Ovary (tissue), 9 donors: ENCODE measurements around the gene CRADD. TPM values are rescaled to one million over a fixed set of nuclear protein-coding genes. Genes with fewer than 3 reads are reported as not detected.

Source experiments
- DNase-seq, 5 donors: peaks; one replicate each; pipeline ENCODE4 v3.0.0-alpha.2; 2019 to 2020
- H3K27ac ChIP-seq, 2 donors: fragments of 200-600 bp; one replicate each; pipeline versions ENCODE4 v1.5.1 to v1.8.0; 2019 to 2022
- H3K27me3 ChIP-seq: fragments of 200-600 bp; one replicate; pipeline ENCODE4 v1.8.0; 2022
- H3K36me3 ChIP-seq: fragments of 200-600 bp; sonication (generic); one replicate; pipeline ENCODE4 v1.5.1; 2019
- H3K4me1 ChIP-seq: one replicate; pipeline ENCODE4 v1.8.1; 2013; ENCODE audit warnings: mild to moderate bottlenecking, moderate library complexity; ENCODE audit not compliant: insufficient read depth
- H3K4me3 ChIP-seq: fragments of 200-600 bp; sonication (generic); one replicate; pipeline ENCODE4 v1.5.1; 2017
- H3K9me3 ChIP-seq, 2 donors: fragments of 200-600 bp in 1 of 2; sonication (generic) in 1 of 2; one replicate each; pipeline versions ENCODE4 v1.5.1 to v1.8.1; 2013 to 2019; ENCODE audit warnings: mild to moderate bottlenecking in 1 of 2, moderate library complexity in 1 of 2
- CTCF ChIP-seq, 3 donors: fragments of 450-650 bp in 2 of 3; fragments of 200-600 bp in 1 of 3; IDR thresholded peaks; one replicate each; pipeline versions ENCODE4 v1.5.1 to v1.8.0; 2016 to 2022; ENCODE audit warnings: antibody characterized with exemption in 3 of 3, mild to moderate bottlenecking in 1 of 3
- EP300 ChIP-seq: sonication (generic); formaldehyde crosslinking; IDR thresholded peaks from one replicate; pipeline ENCODE4 v1.6.1; 2017; ENCODE audit warnings: antibody characterized with exemption
- POLR2A ChIP-seq: fragments of 450-650 bp; IDR thresholded peaks from one replicate; pipeline ENCODE4 v1.6.1; 2017; ENCODE audit warnings: antibody characterized with exemption, mild to moderate bottlenecking, moderate library complexity
- WGBS, 3 donors: extraction: QIAGEN DNeasy Blood & Tissue Kit in 1 of 3; methylation state at CpG; one replicate each; pipeline versions ENCODE4 v1.1.5 to v1.1.7; 2013 to 2017; 5-methylcytosine and 5-hydroxymethylcytosine counted together
- intact Hi-C, 4 donors: fragments of 100-400 bp; cut with DNase I; formaldehyde crosslinking; loops; one replicate each; pipeline versions ENCODE4 v1.11.0 to v1.15.1; 2022 to 2023
- polyA plus RNA-seq, 2 donors: library from polyadenylated mRNA; stranded (reverse); fragments of 200-250 nt in 1 of 2; fragments of 350-450 nt in 1 of 2; fragmentation: Illumina TruSeq in 1 of 2; extraction: RNeasy Lipid Tissue Mini Kit (QIAGEN cat#74804) in 1 of 2; gene quantifications; one replicate each; pipeline ENCODE4 v1.2.3, GENCODE V29; 2013 to 2014
- total RNA-seq, 7 donors: library from RNA; depleted of rRNA in 2 of 7; stranded (reverse); fragments of >200 nt in 2 of 7; fragmentation: NEBNext Ultra II Directional in 3 of 7; extraction: Animal tissue kit (Norgen Biotek cat#: 25700) in 3 of 7; gene quantifications; one replicate each; pipeline versions ENCODE4 v1.1.0 to v1.2.4, GENCODE V29; 2016 to 2023
- donor health status: DM: no; HTN: no; CAD: no; lungs with moderate emphysema.
- donor health status: DM: no; HTN: no; CAD: no.
- donor health status: Bipolar disorder and iron deficiency.
- donor health status: DM: yes; HTN: yes; CAD: no.
- donor health status: DM: no; HTN: no; CAD: no.
- donor health status: DM: yes; HTN: yes; CAD: no.

Gene CRADD
- total and polyA plus RNA-seq, 9 donors, result 11.4 to 67.8 (median 16.9) TPM

DNA sequence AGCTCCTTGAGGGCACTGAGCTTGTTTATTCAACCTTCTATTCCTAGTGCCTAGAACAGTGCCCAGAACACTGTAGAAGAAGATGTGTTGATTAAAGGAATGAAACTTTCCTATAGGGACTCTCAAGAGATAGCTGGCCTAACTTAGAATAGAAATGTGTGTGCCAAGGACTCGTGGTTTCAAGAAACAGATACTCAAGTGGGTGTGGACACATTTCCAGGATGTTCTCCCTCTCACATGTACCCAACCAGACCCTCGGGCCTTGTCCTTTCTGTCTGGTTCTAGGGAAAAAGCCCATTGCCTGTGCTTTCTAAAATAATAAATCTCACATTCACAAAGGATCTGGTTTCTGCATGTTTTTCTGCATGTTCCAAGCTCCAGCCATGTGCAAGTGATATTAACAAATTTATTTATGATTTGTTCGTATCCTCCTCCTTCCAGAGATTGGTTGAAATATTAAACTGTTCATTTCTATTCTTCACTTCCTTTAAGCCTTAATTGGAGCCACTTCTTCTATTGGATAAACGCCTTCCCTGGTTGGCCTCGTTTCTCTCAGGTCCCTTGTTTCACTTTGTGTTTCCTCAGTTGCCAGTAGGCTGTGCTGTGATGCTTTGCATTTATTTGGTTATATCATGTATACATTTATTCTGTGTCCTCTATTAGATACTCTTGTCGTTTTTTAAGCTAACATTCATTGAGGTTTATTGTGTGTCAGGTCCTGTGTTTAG is 89.8 kb downstream of the CRADD start:
- H3K27me3 ChIP-seq, result no peaks in the 10 kb centered on the region
- H3K4me1 ChIP-seq, result peaks cover 6% of the 10 kb centered on the region
- H3K4me3 ChIP-seq, result no peak overlapping the region
- TF ChIP-seq EP300, result no peak
- peak in 2 of 3 donors; percentile 51 to 54 for TF ChIP-seq CTCF (IDR thresholded peaks at IDR 0.05)
- no peak for TF ChIP-seq POLR2A
- intact Hi-C loops, result loop anchor here (5.0 to 10.0 kb wide), 3 partner anchors 308 to 338 kb away; no protein-coding TSS in a partner anchor
- no peaks in the 10 kb centered on the region for H3K36me3 ChIP-seq
- WGBS, 3 donors, result 7 to 14% (median 13%) methylated on average over 6 of the region's 6 CpGs
- peak in 1 of 5 donors; percentile 42 for DNase-seq
- H3K27ac ChIP-seq, result no peak overlapping the region
- no peaks in the 10 kb centered on the region for H3K9me3 ChIP-seq

DNA sequence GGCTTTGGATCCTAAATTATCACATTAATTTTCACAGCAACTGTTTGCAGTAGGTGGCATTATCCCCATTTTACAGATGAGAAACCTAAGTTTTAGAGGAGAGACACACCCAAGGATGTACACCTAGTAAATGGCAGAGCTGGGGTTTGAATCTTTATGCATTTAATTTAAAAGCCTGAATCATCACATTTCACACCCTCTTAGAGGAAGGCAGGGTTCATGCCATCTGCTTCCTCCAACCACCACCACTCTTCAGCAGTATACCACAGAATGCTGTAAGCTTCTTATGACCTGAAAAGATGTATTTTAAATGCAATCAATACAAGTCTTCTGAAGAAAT is 90.3 kb downstream of the CRADD start:
- Histone ChIP-seq H3K27me3 (no peaks in the 10 kb centered on the region), H3K4me1 (peaks cover 2% of the 10 kb centered on the region), H3K4me3 (no peak overlapping the region), H3K36me3 (no peaks in the 10 kb centered on the region), H3K9me3 (no peaks in the 10 kb centered on the region), H3K27ac (no peak overlapping the region)
- no peak for DNase-seq
- TF ChIP-seq EP300 (no peak), POLR2A (no peak), CTCF (IDR thresholded peaks at IDR 0.05) (no peak)
- intact Hi-C loops, result loop anchor here (5.0 to 10.0 kb wide), 3 partner anchors 307 to 337 kb away; no protein-coding TSS in a partner anchor

DNA sequence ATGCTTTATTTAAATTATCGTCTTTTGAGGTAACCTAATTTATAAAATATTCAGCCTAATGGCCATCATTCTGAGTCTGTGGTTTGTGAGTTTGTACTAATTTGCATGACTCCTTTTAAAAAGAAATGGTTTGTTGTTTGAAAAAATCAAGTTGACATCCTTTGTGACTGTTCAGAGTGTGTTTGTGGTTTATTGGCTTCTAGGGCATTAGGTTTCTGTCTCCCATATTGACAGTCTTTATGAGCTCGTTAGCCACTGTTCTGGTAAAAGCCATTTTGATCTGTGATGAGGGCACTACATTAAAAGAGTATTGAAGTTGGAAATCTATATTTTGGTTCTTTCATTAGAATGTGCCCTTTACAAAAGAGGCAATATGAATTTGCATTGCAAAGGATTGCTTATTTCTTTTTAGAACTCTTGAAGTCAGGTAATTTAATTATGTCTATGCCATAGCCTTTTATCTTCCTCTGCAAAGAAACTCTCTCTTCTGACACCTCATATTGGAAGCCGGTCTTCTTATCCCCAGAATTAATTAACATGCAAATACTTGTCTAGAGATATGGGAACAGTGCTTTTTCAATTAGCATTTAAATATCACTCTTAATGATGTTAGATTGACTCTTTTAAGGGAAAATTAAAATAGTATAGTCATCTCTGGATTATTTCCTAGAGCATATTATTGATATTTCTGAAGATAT is 95.0 kb downstream of the CRADD start:
- Histone ChIP-seq H3K27me3 (no peaks in the 10 kb centered on the region), H3K4me3 (no peak overlapping the region), H3K4me1 (peaks cover 4% of the 10 kb centered on the region), H3K9me3 (no peaks in the 10 kb centered on the region), H3K27ac (no peak overlapping the region), H3K36me3 (no peaks in the 10 kb centered on the region)
- 93 to 94% (median 94%) methylated on average over 3 of the region's 3 CpGs for WGBS, 3 donors
- intact Hi-C loops, result no loop called here
- TF ChIP-seq EP300, result no peak
- no peak for TF ChIP-seq CTCF (IDR thresholded peaks at IDR 0.05)
- TF ChIP-seq POLR2A, result no peak
- no peak for DNase-seq

DNA sequence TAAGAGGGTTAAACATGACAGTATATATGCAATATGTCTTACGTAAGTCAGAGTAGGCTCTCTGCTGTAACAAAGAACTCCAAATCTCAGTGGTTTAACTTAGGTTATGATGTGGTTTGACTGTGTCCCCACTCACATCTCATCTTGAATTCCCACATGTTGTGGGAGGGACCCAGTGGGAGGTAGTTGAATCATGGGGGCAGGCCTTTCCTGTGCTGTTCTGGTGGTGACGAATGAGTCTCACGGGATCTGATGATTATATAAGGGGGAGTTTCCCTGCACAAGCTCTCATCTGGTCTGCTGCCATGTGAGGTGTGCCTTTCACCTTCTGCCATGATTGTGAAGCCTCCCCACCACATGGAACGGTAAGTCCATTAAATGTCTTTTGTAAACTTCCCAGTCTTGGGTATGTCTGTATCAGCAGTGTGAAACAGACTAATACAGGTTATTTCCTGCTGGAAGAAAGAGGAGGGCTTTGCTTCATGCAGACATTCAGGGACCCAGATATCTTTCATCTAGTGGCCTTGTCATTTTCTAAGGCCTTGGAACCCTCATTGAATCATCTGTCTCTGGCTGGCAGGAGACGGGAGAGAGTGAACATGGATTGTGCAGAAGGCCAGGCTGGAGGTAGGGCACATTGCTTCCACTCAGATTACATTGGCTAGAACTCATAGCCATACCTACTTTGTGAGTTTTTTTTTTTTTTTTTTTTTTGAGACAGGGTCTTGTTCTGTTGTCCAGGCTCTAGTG is 96.1 kb downstream of the CRADD start:
- no peak overlapping the region for H3K4me3 ChIP-seq
- no peaks in the 10 kb centered on the region for H3K36me3 ChIP-seq
- no peaks in the 10 kb centered on the region for H3K9me3 ChIP-seq
- no peak for TF ChIP-seq EP300
- no peak for TF ChIP-seq POLR2A
- H3K4me1 ChIP-seq, result peaks cover 10% of the 10 kb centered on the region
- WGBS, 3 donors, result 69 to 76% (median 70%) methylated on average over 5 of the region's 5 CpGs
- DNase-seq, result no peak
- intact Hi-C loops, result no loop called here
- no peaks in the 10 kb centered on the region for H3K27me3 ChIP-seq
- H3K27ac ChIP-seq, result no peak overlapping the region
